ENCODE data around the gene PTPRQ.

GRCh38 chr12:80720516-80720915, 276.5 kb downstream of the PTPRQ start:
- TF ChIP-seq CTCF (IDR thresholded peaks at IDR 0.05): no peak
- no peak for TF ChIP-seq POLR2AphosphoS5 (IDR thresholded peaks at IDR 0.05; ENCODE audit: insufficient read depth in 1 of 2, low read depth in 1 of 2)
- no peak for TF ChIP-seq POLR2A (IDR thresholded peaks at IDR 0.05)

All from vagina (tissue), 2 donors.